Measurements from ENCODE around the gene RASEF.

RASEF gene

GRCh38 chr9:82930116-82930515, 132.8 kb downstream of the RASEF start:
- H3K36me3 ChIP-seq (ENCODE audit: insufficient read depth, low read length) = no peaks in the 10 kb centered on the region
- no peaks in the 10 kb centered on the region for H3K79me2 ChIP-seq (ENCODE audit: insufficient read depth, low read length)
- no peak overlapping the region for H3K4me2 ChIP-seq (ENCODE audit: low read length)
- H3K4me1 ChIP-seq (ENCODE audit: insufficient read depth, low read length, severe bottlenecking) = no peaks in the 10 kb centered on the region
- H3K27ac ChIP-seq (ENCODE audit: low read depth, low read length, poor library complexity, severe bottlenecking) = no peak overlapping the region
- H4K20me1 ChIP-seq (ENCODE audit: insufficient read depth, low read length) = no peaks in the 10 kb centered on the region
- H3K9me2 ChIP-seq (ENCODE audit: low read depth, low read length) = no peaks in the 10 kb centered on the region
- no peaks in the 10 kb centered on the region for H3K9me3 ChIP-seq (ENCODE audit: low read length)
- H3F3A ChIP-seq (ENCODE audit: insufficient read depth, low read length) = no peaks in the 10 kb centered on the region
- H2AFZ ChIP-seq (ENCODE audit: low read length) = no peak overlapping the region
- no peak overlapping the region for H3K9ac ChIP-seq (ENCODE audit: low read length)
- H3K4me3 ChIP-seq (ENCODE audit: low read depth, low read length, poor library complexity, severe bottlenecking) = no peak overlapping the region
- no peaks in the 10 kb centered on the region for H3K27me3 ChIP-seq (ENCODE audit: insufficient read depth, low read length)
- TF ChIP-seq EZH2 (IDR thresholded peaks at IDR 0.05; ENCODE audit: borderline replicate concordance, low read length) (no peak), CTCF (IDR thresholded peaks at IDR 0.05; ENCODE audit: low read length) (no peak)

Measured in OCI-LY1 (cell line).